ENCODE results near the gene FBXL15. TPM values are rescaled to one million over a fixed set of nuclear protein-coding genes. Genes with fewer than 3 reads are reported as not detected.

The FBXL15 gene
- total and polyA plus RNA-seq, 2 of the 13 experiments (the other 11 are each of a cell fraction or from before 2014, with no cell fraction given), result 4.3 to 8.3 TPM

DNA sequence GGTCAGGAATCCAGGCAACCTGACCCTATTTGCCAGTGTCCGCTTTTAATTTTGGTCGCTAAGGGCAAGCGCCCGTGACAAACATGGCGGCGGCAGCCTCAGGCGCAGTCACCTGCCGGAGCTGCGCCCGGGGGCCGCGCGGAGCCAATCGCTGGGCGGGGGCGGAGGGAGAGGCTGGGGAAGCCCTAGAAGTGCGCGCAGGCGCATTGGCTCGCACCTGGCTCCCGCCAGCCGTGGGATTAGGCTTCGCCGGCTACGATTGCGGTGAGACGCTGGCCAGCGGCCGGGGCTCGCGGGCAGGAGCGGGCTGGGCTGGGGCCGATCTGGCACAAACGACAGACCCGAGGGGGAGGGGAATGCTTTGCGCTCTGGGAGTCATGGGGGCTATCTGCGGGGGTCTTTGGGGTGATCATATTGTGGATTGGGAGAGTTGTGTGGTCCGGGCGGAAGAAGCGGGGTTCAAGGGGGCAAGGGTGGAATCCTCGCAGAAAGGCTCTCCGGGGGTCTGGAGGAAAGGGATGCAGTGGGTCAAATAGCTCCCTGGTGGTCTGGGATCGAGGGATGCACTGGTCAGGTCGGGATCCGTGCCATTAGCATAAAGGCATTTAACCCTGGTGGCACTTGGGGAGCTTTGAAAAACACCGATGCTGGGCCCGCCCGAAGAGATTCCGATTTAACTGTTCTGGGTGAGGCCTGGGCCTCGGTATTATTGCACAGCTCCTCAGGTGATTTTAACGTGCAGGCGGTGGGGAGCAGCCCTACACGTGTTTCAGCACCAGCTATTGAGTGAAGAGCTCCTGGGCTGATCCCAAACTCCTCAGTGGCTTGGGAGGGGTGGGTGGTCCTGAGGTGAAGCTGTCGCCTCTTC lies 40.8 kb downstream of the FBXL15 start (continued):
- TF ChIP-seq, protein P1, sequence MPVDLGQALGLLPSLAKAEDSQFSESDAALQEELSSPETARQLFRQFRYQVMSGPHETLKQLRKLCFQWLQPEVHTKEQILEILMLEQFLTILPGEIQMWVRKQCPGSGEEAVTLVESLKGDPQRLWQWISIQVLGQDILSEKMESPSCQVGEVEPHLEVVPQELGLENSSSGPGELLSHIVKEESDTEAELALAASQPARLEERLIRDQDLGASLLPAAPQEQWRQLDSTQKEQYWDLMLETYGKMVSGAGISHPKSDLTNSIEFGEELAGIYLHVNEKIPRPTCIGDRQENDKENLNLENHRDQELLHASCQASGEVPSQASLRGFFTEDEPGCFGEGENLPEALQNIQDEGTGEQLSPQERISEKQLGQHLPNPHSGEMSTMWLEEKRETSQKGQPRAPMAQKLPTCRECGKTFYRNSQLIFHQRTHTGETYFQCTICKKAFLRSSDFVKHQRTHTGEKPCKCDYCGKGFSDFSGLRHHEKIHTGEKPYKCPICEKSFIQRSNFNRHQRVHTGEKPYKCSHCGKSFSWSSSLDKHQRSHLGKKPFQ (CRISPR knock-in tag; IDR thresholded peaks at IDR 0.05; ENCODE audit: insufficient replicate concordance), result peak; percentile 37
- no peak for TF ChIP-seq NONO (IDR thresholded peaks at IDR 0.05)
- peak; percentile 76 for TF ChIP-seq NONO (CRISPR knock-in tag; conservative IDR thresholded peaks at IDR 0.05)
- peak; percentile 55; the same call in 1 of the 2 replicates for TF ChIP-seq ZFX (CRISPR knock-in tag; IDR thresholded peaks at IDR 0.05; ENCODE audit: low read depth)
- no peak for TF ChIP-seq SP1 (IDR thresholded peaks at IDR 0.05)
- peak; percentile 62 for TF ChIP-seq SP1 (CRISPR knock-in tag; IDR thresholded peaks at IDR 0.05)
- TF ChIP-seq PRMT3 (CRISPR knock-in tag; IDR thresholded peaks at IDR 0.05; ENCODE audit: borderline replicate concordance, low read depth), result no peak
- TF ChIP-seq, protein P2, sequence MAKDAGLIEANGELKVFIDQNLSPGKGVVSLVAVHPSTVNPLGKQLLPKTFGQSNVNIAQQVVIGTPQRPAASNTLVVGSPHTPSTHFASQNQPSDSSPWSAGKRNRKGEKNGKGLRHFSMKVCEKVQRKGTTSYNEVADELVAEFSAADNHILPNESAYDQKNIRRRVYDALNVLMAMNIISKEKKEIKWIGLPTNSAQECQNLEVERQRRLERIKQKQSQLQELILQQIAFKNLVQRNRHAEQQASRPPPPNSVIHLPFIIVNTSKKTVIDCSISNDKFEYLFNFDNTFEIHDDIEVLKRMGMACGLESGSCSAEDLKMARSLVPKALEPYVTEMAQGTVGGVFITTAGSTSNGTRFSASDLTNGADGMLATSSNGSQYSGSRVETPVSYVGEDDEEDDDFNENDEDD (CRISPR knock-in tag; IDR thresholded peaks at IDR 0.05; ENCODE audit: borderline replicate concordance), result peak; percentile 71; the same call in 1 of the 2 replicates

Measured in HepG2 (cell line).